ES-I3 (cell line): ENCODE results near the gene KLK7.

Experiments
- H3K36me3 ChIP-seq: 2 replicates; pipeline ENCODE4 v1.6.1; 2013; ENCODE audit warnings: mild to moderate bottlenecking, low read length, control low read depth, moderate library complexity; ENCODE audit not compliant: insufficient read depth
- H3K4me1 ChIP-seq: 2 replicates; pipeline ENCODE4 v1.6.1; 2013; ENCODE audit warnings: mild to moderate bottlenecking, control low read depth, low read length; ENCODE audit not compliant: insufficient read depth
- H3K9ac ChIP-seq: 2 replicates; pipeline ENCODE4 v1.6.1; 2013; ENCODE audit warnings: low read depth, mild to moderate bottlenecking, low read length, moderate library complexity
- H3K9me3 ChIP-seq: 2 replicates; pipeline ENCODE4 v1.6.1; 2013; ENCODE audit warnings: mild to moderate bottlenecking, low read length, moderate library complexity; ENCODE audit not compliant: control insufficient read depth, insufficient read depth

The KLK7 gene

DNA sequence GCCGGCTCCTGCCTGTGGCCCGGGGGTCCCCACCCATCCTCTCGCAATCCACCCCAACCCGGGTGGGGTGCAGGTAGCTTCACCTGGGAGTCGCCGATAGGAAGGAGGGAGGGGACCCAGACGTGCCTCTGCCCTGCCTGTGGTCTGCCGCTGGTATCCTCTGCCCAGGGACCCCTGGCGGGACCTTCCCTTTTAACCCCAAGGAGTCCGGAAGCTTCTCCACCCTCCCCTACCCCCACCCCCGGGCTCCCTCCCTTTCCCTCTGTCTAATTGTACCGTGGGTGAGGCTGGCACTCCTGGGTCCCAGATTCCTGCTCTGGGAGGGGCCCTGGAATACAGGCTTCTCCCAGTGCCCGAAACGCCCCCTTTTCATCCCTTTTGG is 35.8 kb upstream of the KLK7 start, which contains the start of gene KLK10:
KLK10 (minus strand) TSS at position 166 of the 382 bp plus-strand sequence. CDS start 579 bp downstream, outside the sequence.
- Histone ChIP-seq H3K9ac (peak within 1 kb of the TSS; percentile 67), H3K36me3 (no peaks in the 10 kb centered on the region), H3K4me1 (peaks cover 5% of the 10 kb centered on the region; the same call in 1 of the 2 replicates), H3K9me3 (no peaks in the 10 kb centered on the region; the same call in 1 of the 2 replicates)

DNA sequence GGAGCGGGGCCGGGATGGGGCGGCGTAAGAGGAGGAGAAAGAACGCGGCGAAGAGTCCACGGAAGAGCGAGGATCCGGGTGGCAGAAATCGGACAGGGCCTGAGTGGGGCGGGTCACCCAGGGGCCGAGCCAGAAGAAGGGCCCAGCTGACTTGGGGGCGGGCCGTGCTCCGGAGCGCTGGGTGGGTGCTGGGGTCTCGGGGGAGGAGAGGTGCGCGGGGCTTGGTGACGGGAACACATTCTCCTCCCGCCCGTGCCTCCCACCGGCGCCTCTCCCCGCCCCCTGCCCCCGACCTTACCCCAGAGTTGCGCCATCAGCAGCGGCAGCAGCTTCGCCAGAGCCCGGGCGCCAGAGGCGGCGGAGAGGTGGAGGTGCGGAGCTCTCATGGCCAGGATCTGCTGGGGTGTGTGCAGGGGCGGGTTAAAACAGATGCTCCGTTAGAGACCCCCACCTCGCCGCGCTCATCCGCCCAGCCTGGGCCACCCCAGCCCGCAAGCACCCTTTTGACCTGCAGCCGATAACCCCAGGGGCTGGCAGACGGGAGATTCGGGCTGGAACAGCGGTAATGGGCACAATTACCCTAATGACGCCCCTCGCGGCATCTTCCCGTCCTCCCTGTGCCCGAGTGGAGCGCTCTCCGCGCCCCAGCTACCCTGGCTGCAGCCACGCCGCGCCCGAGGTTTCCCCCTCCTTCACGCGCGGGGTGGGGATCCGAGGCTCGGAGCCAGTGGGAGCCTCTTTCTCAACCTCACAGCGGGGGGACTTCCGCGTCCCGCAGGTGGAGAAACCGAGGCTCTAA is 35.2 kb upstream of the KLK7 start:
- Histone ChIP-seq H3K36me3 (no peaks in the 10 kb centered on the region), H3K4me1 (peaks cover 5% of the 10 kb centered on the region; the same call in 1 of the 2 replicates), H3K9ac (peak overlapping the region; percentile 67), H3K9me3 (no peaks in the 10 kb centered on the region; the same call in 1 of the 2 replicates)

DNA sequence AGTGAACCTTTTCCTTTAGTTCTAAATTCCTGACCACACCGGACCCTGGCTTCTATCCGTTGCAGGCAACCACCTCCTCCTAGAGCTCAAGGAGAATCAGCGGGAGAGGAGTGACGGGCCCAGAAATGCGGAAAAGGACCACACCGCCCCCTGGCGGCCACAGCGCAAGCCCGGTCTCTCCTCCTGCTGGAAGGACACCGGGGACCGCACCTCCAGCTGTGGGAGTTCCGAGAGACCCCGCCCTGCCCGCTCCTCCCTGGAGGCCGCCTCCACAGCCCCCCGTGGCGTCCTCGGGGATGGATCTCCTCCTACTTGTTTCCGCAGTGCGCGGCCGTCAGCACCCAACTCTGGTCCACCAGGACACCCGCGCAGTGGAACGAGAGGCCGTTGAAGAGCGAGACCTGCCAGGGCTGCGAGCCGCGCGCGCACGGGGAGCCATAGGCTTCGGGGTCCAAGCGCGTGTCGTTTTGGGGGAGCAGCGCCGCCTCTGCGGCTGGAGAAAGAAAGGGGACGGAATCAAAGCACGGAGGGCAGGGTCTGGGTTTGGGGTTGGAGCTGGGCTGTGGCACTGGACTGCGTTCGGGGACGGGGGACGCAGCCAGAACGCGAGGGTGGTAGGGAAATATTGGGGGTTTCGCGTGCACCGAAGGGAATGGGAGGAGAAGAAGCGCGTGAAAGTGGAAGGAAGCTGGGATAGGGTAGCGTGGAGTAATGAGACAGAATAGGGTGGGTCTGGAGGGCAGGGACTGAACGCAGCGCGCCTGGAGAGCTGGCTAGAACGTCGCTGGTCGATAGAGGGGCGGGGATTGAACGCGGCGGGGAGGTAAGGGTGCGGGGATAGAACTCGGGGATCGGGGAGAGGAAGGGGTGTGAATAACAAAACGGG is 33.3 kb upstream of the KLK7 start:
- Histone ChIP-seq H3K9me3 (no peaks in the 10 kb centered on the region; the same call in 1 of the 2 replicates), H3K36me3 (no peaks in the 10 kb centered on the region), H3K9ac (peak overlapping the region; percentile 66), H3K4me1 (peaks cover 5% of the 10 kb centered on the region; the same call in 1 of the 2 replicates)

DNA sequence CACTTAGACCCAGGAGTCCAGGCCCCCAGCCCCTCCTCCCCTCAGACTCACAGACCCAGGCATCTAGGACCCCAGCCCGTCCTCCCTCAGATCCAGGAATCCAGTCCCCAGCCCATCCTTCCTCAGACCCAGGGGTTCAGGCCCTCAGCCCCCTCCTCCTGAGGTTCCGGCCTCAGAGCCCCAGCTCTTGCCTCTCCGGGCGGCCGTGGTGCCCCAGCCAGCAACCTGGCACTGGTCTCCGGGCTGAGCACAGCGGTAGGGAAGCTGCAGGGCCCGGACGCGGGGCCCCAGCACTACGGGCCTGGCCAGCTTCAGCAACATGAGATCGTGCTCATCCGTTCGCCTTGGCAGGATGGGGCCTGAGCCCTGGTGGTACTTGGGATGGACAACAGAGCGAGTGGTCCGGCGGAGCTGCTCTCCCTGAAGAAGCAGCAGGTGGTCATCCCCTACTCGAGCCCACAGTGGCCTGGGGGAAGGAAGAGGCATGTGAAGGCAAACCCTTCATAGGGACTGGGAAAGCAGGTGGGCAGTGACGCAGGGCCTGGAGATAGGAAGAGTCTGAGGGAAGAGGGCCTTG is 32.1 kb upstream of the KLK7 start:
- Histone ChIP-seq H3K36me3 (no peaks in the 10 kb centered on the region), H3K4me1 (no peaks in the 10 kb centered on the region), H3K9me3 (no peaks in the 10 kb centered on the region; the same call in 1 of the 2 replicates), H3K9ac (no peak overlapping the region)

DNA sequence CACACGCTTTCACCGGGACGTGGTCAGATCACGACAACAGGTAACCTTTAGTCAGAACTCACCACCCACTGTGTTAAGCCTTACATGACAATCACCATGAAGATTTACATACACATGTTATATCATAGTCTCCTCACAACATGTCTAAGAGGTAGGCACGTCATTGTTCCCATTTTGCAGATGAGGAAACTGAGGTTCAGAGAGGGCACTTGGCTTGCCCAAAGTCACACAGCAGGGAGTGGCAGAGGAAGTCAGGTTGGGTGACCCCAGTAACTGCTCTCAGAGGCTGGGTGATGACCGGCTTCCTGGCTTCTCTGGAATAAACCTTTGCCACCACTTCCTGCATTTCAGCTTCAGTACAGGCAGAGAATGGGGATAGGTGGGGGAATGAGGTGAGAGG is 30.5 kb upstream of the KLK7 start:
- no peaks in the 10 kb centered on the region for H3K4me1 ChIP-seq
- H3K9ac ChIP-seq, result no peak overlapping the region
- no peaks in the 10 kb centered on the region for H3K36me3 ChIP-seq
- no peaks in the 10 kb centered on the region; the same call in 1 of the 2 replicates for H3K9me3 ChIP-seq

DNA sequence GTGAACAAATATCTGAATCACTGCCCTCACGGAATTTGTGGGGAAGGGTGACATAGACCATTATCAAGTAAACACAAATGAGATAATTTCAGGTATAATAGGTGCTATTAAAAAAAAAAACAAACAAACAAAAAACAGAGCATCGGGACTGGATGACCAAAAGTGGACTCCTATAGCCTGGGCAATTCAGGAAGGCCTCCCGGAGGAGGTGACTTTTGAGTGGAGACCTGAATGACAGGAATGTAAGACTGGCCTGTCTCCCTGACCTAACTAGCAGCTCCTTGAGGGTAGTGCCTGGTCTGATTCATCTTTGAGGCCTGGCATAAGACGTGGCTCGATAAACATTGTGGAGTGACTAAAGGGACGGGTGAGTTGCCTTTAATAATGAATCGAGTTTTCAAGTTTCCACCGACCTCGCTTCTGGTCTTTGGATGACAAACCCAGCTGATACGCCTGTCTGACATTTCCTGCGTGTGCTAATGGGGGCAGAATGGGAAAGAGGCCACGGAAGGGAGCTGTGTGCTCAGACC is 29.0 kb upstream of the KLK7 start:
- no peaks in the 10 kb centered on the region for H3K9me3 ChIP-seq
- H3K36me3 ChIP-seq, result no peaks in the 10 kb centered on the region
- H3K9ac ChIP-seq, result no peak overlapping the region
- H3K4me1 ChIP-seq, result no peaks in the 10 kb centered on the region

DNA sequence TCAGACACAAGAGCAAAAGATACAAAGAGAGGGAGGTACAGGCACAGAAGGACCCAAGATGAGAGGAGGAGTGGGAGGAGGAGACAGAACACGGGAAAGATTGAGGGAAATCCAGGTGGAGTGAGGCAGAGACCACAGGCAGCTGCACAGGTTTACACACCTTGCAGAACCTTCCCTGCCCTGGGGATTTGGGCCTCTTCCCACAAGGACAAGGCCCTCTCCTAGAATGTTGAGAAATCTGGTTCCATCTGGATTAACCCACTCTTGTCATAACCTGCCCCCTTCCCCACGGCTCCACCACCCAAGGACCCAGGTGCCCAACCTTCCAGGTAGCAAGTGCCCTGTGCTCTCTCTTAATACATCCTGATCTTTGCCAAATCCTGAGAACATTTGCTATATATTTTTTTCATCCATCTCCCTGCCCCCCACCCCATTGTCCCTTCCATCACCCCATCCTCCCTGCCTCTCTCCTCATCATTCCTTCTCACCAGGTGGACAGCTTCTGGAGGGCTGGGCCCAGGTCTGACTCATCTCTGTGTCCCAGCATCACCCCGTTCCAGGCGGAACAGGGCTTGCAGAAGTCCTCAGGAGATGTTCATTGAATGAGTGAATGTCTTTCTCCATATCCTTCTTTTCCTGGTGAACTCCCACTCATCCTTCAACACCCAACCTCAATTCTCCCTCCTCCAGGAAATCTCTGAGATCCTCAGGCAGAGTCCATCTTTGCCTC is 26.5 kb upstream of the KLK7 start:
- Histone ChIP-seq H3K9ac (no peak overlapping the region), H3K4me1 (no peaks in the 10 kb centered on the region), H3K36me3 (no peaks in the 10 kb centered on the region)

DNA sequence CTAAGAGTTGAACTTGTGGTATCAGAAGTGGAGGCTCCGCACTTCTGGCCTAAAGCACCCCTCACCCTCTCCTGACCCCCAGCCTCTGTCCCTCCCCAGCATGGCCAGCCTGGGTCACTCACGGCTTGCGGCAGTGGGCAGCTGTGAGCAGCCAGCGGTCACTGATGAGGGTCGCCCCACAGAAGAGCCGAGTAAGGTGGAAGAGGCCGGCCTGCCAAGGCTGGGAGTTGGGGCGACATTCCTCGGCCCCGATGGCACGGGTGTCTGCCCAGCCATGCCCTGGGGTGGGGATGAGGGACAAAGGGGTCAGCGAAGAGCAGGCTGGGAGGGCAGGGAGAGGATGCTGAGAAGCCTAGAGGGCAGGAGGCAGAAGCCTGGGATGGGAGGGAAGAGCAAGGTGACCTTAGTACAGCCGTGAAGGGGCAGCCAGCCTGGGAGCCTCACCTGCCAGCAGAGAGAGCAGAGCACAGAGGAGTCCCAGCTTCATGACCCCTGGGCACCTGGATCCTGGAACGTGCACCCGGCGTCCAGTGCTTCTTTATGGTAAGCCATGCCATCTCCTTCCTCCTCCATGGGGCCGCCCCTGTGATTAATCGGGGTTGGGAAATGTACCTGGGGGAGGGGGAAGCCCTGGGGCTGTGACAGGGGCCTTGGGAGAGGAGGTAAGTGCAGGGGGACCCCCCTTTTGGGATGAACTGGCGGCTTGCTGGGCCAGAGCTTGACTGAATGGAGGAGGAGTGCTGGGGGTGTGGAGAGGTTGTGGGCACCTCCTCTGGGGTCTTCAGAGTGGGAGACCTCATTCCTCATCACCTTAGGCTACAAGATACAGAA is 25.6 kb upstream of the KLK7 start:
- Histone ChIP-seq H3K9ac (no peak overlapping the region), H3K36me3 (no peaks in the 10 kb centered on the region)

More for the DNA sequence above, 26.5 kb upstream of the KLK7 start:
- no peaks in the 10 kb centered on the region for H3K9me3 ChIP-seq

DNA sequence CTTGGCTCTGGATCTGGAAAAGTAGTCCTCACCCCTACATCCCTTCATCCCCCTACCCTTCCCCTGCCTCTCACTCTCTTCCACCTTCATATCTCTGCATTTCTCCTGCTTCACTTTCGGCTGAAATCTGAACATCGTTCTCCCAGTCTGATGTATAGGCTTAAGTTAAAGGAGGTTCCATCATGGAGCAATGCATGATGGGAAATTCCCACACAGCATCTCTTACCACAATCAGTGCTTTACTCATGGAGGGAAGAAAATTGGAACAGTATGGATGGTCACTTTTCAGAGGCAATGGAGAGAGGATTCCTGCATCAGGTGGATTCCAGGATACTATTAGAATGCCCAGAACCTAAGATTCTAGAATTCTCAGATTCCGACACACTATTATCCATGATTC is 23.8 kb upstream of the KLK7 start:
- Histone ChIP-seq H3K4me1 (no peaks in the 10 kb centered on the region), H3K9ac (no peak overlapping the region), H3K9me3 (no peaks in the 10 kb centered on the region), H3K36me3 (no peaks in the 10 kb centered on the region)

More for the DNA sequence above, 25.6 kb upstream of the KLK7 start:
- no peaks in the 10 kb centered on the region for H3K9me3 ChIP-seq
- no peaks in the 10 kb centered on the region for H3K4me1 ChIP-seq

DNA sequence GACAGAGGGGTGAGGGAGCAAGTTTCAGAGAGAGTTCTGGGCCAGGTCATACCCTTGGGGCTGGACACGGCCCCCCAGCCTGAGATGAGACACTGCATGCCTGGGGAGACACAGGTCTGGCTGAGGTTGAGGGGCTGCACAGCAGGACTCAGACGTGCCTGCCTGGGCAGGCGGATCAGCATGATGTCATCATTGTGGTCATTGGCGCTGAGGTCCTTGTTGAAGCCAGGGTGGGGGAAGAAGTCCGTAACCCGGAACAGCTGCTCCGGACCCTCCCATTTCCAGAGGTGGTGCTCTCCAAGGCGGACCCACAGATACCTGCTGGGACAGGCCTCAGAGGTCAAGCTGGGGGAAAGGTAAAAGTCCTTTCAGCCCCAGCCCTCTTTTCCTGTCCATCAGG is 22.7 kb upstream of the KLK7 start:
- H3K36me3 ChIP-seq, result no peaks in the 10 kb centered on the region
- no peak overlapping the region for H3K9ac ChIP-seq
- H3K4me1 ChIP-seq, result no peaks in the 10 kb centered on the region; the same call in 1 of the 2 replicates
- no peaks in the 10 kb centered on the region for H3K9me3 ChIP-seq

DNA sequence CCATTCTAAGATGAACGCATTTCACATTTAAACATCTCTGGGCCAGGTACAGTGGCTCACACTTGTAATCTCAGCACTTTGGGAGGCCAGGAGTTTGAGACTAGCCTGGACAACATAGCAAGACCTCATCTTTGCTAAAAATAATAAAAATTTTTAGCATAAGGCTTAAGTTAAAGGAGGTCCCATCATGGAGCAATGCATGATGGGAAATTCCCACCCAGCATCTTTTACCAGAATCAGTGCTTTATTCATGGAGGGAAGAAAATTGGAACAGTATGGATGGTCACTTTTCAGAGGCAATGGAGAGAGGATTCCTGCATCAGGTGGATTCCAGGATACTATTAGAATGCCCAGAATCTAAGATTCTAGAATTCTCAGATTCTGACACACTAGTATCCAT is 21.5 kb upstream of the KLK7 start:
- Histone ChIP-seq H3K9me3 (no peaks in the 10 kb centered on the region), H3K36me3 (no peaks in the 10 kb centered on the region)

DNA sequence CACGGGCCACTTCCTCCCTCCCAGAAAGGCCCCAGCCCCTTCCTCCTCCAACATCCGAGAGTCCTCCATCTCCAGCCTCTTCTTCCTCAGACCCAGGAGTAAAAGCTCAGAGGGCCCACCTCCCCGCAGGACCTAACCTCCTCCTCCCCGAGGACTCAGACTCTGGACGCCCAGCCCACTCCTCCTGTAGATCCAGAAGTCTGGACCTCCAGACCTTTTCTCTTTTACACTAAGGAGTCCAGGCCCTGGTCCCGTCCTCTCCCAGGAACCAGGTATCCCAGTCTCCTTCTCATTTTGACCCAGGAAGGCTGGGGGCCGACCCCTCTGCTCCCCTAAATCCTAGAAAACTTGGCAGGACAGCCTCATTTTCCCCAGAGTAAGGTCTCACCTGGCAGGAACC is 19.6 kb upstream of the KLK7 start:
- no peaks in the 10 kb centered on the region for H3K9me3 ChIP-seq
- H3K9ac ChIP-seq, result peak overlapping the region; percentile 29; the same call in 1 of the 2 replicates
- H3K36me3 ChIP-seq, result no peaks in the 10 kb centered on the region
- H3K4me1 ChIP-seq, result no peaks in the 10 kb centered on the region; the same call in 1 of the 2 replicates

More for the DNA sequence above, 21.5 kb upstream of the KLK7 start:
- Histone ChIP-seq H3K9ac (no peak overlapping the region), H3K4me1 (no peaks in the 10 kb centered on the region; the same call in 1 of the 2 replicates)
